Islet precursor cell (in vitro differentiated cells): ENCODE measurements around the gene COPZ2.
"Not testable (repeated sequence)": the region's sequence is repeated elsewhere in the genome, so short reads cannot be mapped to it uniquely, and the experiment has no call there.

Experiments
- DNase-seq: peaks from one replicate; pipeline ENCODE4 v3.0.0-alpha.2; 2018

The COPZ2 gene

GRCh38 chr17:48027322-48027981 lies 10.1 kb downstream of the COPZ2 start:
- DNase-seq, result no peak

GRCh38 chr17:48026502-48027321 lies 10.9 kb downstream of the COPZ2 start:
- DNase-seq, result peak; percentile 98

DNA sequence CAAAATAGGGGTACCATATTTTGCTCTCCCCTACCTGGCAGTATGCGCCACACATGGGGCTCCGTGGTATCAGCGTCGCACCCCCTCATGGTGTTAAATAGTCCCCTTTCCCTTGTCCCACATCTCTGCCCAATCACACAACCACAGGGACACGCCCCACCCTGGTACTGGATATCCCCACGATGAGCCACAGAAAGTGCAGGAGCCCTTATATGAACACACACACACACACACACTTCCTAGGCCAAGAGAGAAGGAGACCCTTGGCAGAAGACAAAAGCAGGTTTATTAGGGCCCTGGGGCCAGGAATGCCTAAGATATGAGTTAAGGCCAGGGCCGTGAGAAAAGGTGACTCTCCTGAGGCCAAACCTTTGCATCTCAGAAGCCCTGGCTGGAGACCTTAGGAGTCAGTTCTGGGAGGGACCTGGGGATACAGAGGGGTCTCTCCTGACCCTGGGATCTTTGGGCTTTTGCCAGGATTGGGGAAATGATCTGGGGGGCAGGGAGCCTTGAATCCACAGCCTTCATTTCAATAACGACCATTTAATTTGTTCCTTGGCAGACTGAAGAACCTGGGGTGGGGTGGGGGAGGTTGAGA lies 11.6 kb downstream of the COPZ2 start:
- DNase-seq, result peak; percentile 95

DNA sequence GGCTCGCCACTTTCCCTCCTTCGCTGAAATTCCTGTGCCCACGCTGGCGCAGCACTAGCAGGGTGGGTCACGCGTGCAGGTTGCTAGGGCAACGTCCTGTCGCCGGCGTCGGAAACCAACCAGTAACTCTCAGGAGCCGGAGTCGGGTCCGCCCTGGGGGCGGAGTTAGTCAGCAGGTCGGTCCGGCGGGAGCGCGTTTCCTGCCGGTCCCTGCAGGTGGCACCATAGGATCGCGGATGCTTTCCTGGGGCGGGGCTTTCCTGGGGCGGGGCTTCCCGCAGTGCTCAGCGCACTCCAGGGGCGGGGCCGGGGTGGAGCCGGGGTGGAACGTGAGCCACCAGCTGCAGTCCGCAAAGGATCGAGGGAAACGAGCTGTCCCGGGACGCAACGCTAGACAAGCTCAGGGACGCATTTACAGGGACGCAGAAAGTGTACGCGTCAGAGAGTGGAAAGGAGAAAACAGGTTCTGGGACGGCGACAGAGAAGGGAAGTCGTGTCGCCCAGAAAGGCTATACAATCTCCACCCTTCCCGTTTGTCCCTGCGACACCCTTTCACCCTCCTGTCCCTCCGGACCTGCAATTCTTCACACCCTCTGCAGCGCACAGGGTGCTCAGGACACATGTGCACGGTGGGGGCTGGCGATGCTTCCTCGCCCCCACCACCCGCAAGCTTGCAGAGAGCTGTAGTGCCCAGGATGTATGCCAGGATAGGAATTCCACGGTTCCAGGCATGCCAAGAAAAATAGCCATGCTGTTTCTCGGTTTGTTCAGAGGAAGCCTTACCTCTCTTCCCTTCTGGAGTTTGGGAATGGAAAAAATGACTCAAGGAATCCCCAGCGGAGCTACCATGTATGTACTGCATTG lies 12.3 kb downstream of the COPZ2 start:
- DNase-seq, result peak; percentile 99

GRCh38 chr17:48024149-48025039 lies 13.2 kb downstream of the COPZ2 start:
- peak; percentile 86 for DNase-seq

DNA sequence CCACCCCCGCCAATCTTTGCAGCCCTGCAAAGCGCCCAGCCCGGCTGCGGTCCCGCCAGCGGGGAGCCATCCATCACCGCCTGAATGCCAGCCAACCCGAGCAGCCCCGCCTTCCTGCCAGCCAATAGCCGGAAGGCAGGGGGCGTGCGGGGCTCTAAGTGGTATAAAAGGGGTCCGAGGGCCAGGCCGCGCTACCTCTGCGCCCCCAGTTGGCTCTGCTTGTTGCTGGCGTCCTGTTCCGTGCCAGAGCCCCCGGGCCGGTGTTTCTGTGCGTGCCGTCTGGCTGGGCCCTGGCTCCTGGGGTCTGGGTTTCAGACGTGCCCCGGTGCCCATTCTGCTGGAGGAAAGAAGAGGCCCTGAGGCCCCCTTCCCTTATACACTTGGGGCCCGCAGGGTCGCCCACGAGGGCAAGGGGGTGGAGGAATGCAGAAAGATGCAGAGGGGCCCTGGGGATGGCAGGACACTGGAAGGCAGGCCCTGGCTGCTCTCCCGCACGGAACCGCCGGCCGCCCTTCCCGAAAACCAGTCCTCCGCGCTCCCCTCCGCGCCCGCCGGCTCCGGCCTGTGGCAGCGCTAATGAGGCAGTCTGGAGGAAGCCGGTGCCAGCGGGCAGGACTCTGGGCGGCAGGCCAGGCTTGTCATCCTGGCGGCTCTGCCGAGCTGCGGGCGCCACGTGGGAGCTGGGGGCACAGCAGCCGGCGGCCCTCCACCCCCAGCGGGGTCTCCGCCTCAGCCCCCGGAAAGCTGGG lies 14.0 kb downstream of the COPZ2 start:
- DNase-seq, result peak; percentile 92

GRCh38 chr17:48022901-48023300 lies 14.7 kb downstream of the COPZ2 start:
- DNase-seq, result no peak

- DNase-seq, result no peak
Observed at GRCh38 chr17:48021934-48022333, 15.7 kb downstream of the COPZ2 start.

GRCh38 chr17:48017817-48018158 lies 19.8 kb downstream of the COPZ2 start:
- DNase-seq, result not testable (repeated sequence)

GRCh38 chr17:48016112-48016511 lies 21.5 kb downstream of the COPZ2 start:
- DNase-seq, result peak; percentile 93

DNA sequence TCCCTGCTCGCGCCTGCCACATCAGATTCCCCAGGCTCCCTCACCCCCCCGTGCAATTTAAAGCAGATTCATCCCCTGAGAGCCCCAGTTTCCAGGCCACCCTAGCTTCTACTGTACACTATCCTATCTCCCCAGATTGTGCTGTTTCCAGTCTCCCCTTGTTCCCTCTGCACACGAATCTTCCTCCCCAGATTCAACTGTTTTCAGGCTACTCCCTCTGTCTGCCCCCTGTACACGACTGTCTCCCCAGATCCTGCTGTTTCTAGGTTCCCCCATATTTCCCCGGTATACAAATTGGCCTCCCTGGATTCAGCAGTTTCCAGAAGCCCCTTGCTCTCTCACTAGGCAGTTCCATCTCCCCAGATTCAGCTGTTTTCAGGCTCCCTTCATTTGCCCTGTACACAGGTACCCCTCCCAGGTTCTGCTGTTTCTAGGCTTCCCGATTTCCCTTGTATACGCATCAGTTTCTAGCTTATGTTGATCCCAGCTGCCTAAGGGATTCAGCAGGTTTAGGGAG lies 22.9 kb downstream of the COPZ2 start:
- DNase-seq, result no peak

GRCh38 chr17:48013876-48014594 lies 23.6 kb downstream of the COPZ2 start:
- no peak for DNase-seq

- no peak for DNase-seq
Observed at GRCh38 chr17:48012654-48013053, 24.9 kb downstream of the COPZ2 start.

DNA sequence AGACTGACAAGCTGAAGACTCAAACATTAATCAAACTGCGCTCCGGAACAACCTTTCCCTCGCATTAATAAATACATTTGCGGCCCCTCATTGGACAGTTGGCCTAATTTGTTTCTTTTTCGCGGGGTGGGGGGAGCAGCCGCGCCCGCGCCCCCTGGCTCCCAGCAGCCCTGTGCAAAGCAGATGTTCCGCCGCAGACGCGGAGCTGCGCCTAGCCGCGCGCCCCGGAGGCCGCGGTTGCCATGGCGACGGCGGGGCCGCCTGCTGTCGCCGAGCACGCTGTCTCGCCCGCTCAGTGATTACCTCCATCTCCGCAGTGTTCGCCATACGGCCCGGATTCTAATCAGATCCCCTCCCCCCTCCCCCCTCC lies 25.5 kb downstream of the COPZ2 start:
- peak; percentile 90 for DNase-seq

- DNase-seq, result peak; percentile 87
Observed at GRCh38 chr17:48011405-48012150, 26.0 kb downstream of the COPZ2 start.

- DNase-seq, result no peak
Observed at GRCh38 chr17:48010193-48010592, 27.4 kb downstream of the COPZ2 start.

DNA sequence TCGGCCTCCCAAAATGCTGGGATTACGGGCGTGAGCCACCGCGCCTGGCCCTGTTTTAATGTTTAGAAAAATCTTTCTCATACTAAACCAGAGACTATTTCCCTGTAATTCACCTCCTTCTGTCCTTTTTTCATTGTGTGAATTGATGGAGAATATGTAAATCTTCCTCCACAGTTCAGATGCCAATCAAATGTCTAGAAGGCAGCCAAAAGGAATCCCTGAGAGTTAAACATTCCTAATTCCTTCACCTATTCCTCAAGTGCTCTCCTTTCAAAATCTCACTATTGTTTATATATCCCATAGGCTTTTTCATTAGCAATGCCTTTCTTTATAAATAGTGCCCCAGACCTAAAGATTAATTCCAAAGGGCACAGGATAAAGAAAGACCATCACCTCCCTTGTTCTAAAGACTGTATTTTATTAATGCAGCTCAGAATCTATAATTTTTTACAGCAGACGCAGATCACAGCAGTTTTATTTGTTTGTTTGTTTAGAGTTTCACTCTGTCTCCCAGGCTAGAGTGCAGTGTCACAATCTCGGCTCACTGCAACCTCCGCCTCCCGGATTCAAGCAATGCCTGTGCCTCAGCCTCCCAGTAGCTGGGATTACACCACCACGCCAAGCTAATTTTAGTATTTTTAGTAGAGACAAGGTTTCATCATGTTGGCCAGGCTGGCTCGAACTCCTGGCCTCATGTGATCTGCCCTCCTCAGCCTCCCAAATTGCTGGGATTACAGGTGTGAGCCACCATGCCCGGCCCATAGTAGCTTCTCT lies 30.5 kb downstream of the COPZ2 start:
- no peak for DNase-seq

DNA sequence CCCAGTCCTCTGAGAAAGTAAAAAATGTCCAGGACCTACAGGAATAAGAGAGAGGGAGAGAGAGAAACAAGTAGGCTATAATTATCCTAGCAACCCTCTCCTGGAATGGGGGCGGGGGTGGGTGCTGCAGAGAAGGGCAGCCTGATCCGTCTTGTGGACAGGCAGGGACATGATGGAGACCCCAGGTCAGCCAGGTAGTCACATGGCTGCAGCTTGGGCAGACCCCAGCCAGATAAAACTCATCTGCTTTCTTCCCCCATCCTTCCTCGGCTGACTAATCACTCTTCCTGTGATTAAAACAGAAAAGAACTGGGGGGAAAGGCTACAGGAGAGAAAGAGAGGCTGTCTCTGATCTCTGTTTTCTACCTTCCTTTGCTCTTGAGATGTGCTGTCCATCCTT lies 32.6 kb downstream of the COPZ2 start:
- peak; percentile 70 for DNase-seq
